Upper lobe of left lung (tissue), 4 donors: ENCODE results near the gene DLL4.

ENCODE experiments used
- POLR2A ChIP-seq, 4 donors: fragments of 450-650 bp; IDR thresholded peaks; one replicate each; pipeline ENCODE4 v1.5.1; 2016 to 2017; ENCODE audit warnings: antibody characterized with exemption in 4 of 4, mild to moderate bottlenecking in 2 of 4
- TF ChIP-seq, protein P1 (sequence below), 6 experiments: fragments of 450-650 bp in 4 of 6; fragments of 200-600 bp in 2 of 6; sonication (generic) in 2 of 6; IDR thresholded peaks; one replicate each; pipeline ENCODE4 v1.5.1; 2016 to 2019; ENCODE audit warnings: antibody characterized with exemption in 6 of 6

DNA sequence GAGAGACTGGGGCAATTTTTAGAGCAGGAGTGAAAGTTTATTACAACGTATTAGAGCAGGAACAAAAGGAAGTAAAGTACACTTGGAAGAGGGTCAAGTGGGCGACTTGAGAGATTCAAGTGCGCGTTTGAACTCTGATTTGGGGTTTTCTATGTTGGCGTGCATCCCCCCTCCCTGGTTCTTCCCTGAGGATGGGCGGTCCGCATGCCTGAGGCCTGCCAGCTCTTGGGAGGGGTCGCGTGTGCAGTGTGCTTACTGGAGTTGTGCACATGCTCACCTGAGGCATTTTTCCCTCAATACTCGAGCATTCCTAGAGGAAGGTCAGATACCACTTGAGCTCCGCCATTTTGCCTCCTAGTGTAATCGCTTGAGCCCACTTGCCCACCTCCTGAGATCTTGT, 13.7 kb downstream of the DLL4 start:
- TF ChIP-seq, protein P1, sequence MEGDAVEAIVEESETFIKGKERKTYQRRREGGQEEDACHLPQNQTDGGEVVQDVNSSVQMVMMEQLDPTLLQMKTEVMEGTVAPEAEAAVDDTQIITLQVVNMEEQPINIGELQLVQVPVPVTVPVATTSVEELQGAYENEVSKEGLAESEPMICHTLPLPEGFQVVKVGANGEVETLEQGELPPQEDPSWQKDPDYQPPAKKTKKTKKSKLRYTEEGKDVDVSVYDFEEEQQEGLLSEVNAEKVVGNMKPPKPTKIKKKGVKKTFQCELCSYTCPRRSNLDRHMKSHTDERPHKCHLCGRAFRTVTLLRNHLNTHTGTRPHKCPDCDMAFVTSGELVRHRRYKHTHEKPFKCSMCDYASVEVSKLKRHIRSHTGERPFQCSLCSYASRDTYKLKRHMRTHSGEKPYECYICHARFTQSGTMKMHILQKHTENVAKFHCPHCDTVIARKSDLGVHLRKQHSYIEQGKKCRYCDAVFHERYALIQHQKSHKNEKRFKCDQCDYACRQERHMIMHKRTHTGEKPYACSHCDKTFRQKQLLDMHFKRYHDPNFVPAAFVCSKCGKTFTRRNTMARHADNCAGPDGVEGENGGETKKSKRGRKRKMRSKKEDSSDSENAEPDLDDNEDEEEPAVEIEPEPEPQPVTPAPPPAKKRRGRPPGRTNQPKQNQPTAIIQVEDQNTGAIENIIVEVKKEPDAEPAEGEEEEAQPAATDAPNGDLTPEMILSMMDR (IDR thresholded peaks at IDR 0.05) = no peak
- TF ChIP-seq POLR2A (IDR thresholded peaks at IDR 0.05) = no peak
